VCaP (cell line): ENCODE results near the gene CAMSAP1.

Experiments
- H3K27ac ChIP-seq: fragments of 450-650 bp; 2 replicates; pipeline ENCODE4 v1.5.1; 2017
- TF ChIP-seq, protein P1 (sequence below): fragments of 450-650 bp; conservative IDR thresholded peaks from 2 replicates; pipeline ENCODE4 v1.5.1; 2017; ENCODE audit warnings: mild to moderate bottlenecking, moderate library complexity

CAMSAP1 gene

DNA sequence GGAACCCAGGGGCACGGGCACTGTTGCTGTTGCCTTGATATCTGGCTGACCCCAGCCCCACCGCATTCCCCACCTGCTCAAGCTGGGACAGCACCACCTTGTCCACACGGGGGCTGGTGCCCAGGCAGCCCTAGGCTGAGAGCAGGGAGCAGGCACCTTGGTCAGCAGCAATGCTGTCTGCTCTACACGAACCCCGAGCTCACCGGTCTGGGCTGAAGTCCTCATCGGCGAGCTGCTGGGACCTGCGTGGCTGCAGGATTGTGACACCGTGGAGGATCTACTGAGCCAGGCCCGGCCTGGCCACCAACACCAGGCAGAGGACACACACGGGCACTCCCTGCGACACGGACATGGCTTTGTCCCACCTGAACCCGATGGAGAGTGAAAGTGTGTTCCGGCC, 127.3 kb downstream of the CAMSAP1 start:
- TF ChIP-seq, protein P1, sequence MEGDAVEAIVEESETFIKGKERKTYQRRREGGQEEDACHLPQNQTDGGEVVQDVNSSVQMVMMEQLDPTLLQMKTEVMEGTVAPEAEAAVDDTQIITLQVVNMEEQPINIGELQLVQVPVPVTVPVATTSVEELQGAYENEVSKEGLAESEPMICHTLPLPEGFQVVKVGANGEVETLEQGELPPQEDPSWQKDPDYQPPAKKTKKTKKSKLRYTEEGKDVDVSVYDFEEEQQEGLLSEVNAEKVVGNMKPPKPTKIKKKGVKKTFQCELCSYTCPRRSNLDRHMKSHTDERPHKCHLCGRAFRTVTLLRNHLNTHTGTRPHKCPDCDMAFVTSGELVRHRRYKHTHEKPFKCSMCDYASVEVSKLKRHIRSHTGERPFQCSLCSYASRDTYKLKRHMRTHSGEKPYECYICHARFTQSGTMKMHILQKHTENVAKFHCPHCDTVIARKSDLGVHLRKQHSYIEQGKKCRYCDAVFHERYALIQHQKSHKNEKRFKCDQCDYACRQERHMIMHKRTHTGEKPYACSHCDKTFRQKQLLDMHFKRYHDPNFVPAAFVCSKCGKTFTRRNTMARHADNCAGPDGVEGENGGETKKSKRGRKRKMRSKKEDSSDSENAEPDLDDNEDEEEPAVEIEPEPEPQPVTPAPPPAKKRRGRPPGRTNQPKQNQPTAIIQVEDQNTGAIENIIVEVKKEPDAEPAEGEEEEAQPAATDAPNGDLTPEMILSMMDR: no peak
- H3K27ac ChIP-seq: no peak overlapping the region

DNA sequence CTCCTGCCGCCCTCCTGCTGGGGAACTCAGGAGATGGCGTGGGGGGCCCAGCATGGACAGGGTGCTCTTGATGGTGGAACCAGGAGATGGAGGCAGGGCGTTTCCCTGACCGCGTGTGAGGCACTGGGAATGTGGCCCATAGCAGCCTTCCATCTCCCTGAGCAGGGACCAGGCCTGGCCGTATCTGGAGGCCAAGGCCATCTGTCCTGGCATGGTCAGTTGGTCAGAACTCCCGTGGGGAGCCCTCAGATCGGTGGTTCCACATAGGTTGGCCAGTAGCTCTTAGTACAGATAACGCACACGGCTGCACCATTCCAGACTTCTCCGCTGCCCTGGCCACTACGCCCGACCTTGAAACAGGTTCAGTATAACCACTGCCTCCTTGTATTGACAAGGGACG, 127.8 kb downstream of the CAMSAP1 start:
- TF ChIP-seq, protein P1: no peak
- H3K27ac ChIP-seq: no peak overlapping the region

DNA sequence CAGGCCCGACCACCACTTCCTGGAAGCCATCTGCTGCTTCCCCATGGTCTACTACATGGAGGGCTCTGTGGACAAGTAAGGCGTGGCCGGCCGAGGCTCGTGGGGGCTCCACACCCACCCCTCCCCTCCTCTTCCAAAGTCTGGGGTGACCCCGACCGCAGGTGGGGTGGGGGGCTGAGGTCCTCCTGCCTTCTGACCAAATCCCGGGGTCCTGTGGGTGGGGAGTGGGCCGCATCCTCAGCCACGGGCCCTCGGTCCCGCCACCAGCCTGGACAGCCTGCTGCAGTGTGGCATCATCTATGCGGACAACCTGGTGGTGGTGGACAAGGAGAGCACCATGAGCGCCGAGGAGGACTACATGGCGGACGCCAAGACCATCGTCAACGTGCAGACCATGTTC, 128.9 kb downstream of the CAMSAP1 start:
- H3K27ac ChIP-seq: no peak overlapping the region
- TF ChIP-seq, protein P1: no peak

DNA sequence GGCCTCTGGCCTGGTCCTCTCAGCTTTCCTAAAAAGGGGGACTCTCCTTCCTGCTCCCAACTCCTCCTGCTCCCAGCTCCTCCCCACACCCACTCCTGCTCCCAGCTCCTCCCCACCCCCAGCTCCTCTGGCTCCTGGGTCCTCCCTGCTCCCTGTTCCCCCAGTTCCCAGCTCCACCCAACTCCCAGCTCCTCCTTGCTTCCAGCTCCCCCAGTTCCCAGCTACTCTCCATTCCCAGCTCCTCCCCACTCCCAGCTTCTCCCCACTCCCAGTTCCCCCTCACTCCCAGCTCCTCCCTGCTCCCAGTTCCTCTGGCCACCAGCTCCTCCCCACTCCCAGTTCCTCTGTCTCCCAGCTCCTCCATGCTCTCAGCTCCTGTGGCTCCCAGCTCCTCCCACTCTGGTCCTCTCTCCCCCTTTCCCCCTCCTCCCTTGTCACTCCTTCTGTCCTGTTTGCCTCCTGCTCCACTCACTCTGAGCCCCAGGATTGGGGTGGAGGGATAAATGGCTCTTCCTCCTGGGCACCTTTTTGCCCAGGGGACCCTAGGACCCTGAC, 129.6 kb downstream of the CAMSAP1 start:
- TF ChIP-seq, protein P1: no peak
- no peak overlapping the region for H3K27ac ChIP-seq

DNA sequence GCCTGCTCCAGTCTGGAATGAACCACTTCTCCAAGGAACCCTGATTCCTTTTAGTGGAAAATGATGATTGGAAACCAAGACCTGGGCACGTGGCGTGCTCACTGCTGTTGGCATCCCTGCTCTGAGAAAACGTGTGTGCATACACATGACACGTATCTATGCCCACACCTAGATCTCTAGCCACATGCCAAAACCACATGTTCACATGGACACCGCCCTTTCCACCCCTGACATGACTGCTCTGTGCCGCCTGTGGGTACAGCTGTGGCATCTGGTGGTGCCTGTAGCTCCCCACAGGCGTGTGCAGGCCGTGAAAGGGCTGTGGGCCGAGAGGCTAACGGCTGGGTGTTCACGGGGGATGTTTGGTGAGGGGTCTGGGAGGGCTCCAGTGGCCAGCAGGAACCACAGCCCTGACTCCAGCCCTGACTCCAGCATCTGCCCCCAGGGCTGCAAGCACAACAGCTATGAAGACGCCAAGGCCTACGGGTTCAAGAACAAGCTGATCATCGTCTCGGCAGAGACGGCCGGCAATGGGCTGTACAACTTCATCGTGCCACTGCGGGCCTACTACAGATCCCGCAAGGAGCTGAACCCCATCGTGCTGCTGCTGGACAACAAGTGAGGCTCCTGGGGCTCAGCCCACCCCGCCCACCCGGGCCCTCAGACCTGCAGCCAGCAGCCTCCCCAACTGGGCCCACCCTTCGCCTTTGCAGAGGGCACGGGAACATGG, 130.3 kb downstream of the CAMSAP1 start:
- TF ChIP-seq, protein P1: no peak

DNA sequence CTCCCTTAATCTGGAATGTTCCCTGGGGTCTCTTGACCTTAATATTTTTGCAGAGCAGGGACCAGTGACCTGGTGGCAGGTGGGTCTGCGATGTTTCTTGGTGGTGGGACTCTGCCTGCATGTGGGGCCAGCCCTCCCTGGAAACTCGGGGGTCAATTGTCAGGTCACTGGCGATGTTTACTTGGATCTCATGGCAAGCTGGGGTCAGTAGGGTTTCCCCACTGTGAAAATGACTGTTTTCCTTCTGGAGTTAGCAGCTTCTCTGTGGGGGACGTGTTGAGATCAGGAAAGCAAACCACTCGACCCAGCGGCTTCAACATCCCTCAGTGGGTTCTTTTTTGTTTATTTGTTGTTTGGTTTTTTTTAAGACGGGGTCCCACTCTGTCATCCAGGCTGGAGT, 131.4 kb downstream of the CAMSAP1 start:
- TF ChIP-seq, protein P1: no peak
- no peak overlapping the region for H3K27ac ChIP-seq

More for the DNA sequence above, 130.3 kb downstream of the CAMSAP1 start:
- no peak overlapping the region for H3K27ac ChIP-seq

DNA sequence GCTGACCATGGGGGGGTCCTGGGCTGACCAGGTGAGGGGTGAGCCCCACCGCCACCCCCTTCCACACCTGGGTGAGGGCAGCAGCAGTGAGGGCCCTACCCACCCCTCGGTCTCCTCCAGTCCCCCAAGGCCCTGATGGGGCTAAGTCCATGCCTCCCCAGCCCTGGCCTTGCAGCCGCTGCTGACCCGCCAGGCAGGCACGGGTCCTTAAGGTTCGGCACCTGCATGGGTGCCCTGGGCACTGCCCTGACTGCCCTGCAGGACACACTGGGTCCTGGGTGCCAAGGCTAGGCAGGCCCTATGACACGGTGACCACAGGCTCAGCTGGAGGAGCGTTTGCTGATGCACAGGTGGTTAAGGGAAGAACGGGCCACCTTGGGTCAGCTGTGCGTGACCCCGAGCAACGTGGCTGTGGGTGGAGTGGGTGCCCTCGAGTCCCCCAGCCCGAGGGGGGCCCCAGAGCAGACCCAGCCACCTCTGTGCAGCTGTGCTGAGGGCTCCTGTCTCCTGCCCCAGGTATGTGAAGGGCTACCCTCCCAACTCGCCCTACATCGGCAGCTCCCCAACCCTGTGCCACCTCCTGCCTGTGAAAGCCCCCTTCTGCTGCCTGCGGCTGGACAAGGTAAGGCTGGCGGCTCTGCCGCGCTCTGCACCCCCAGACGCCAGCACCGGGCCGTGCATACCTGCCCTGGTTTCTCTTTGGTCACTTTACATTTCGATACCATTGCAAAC, 132.4 kb downstream of the CAMSAP1 start:
- TF ChIP-seq, protein P1: no peak
- no peak overlapping the region for H3K27ac ChIP-seq
